HG02970 (cell line): Measurements from ENCODE around the gene ZNF682.
"Not testable (repeated sequence)": the region's sequence is repeated elsewhere in the genome, so short reads cannot be mapped to it uniquely, and the experiment has no call there.

Experiments used
- ATAC-seq: cut with Tn5 transposase; IDR thresholded peaks from one replicate; pipeline ENCODE4 v1.9.1; 2021; ENCODE audit warnings: mild to moderate bottlenecking, moderate library complexity, moderate number of reproducible peaks; ENCODE audit not compliant: unreplicated experiment, low FRiP score

Gene ZNF682

GRCh38 chr19:20005741-20006140, 33.6 kb downstream of the ZNF682 start:
- no peak for ATAC-seq

- ATAC-seq = no peak
Observed at GRCh38 chr19:19997656-19998268, 41.5 kb downstream of the ZNF682 start.

- no peak for ATAC-seq
Observed at GRCh38 chr19:19966862-19967261, 72.4 kb downstream of the ZNF682 start.

GRCh38 chr19:19966126-19966525, 73.2 kb downstream of the ZNF682 start:
- ATAC-seq = not testable (repeated sequence)

- no peak for ATAC-seq
Observed at GRCh38 chr19:19964416-19964815, 74.9 kb downstream of the ZNF682 start.

- ATAC-seq = not testable (repeated sequence)
Observed at GRCh38 chr19:19959151-19959799, 80.0 kb downstream of the ZNF682 start.

GRCh38 chr19:19957766-19958165, 81.5 kb downstream of the ZNF682 start:
- not testable (repeated sequence) for ATAC-seq

GRCh38 chr19:19956434-19957075, 82.8 kb downstream of the ZNF682 start:
- no peak for ATAC-seq

- no peak for ATAC-seq
Observed at GRCh38 chr19:19955208-19955607, 84.1 kb downstream of the ZNF682 start.
